ENCODE results near the gene PLA2G10.
A peak's percentile ranks its signal among the peaks of the same experiment; 100 is the strongest.
"Not testable (repeated sequence)": the region's sequence is repeated elsewhere in the genome, so short reads cannot be mapped to it uniquely, and the experiment has no call there.

The PLA2G10 gene

GRCh38 chr16:14667347-14668266 is 26.5 kb downstream of the PLA2G10 start:
- DNase-seq, result no peak

- no peak for DNase-seq
Observed at GRCh38 chr16:14658063-14658462, 36.0 kb downstream of the PLA2G10 start.

GRCh38 chr16:14652726-14653125 is 41.4 kb downstream of the PLA2G10 start:
- DNase-seq, result no peak

- DNase-seq, result no peak
Observed at GRCh38 chr16:14650629-14651028, 43.5 kb downstream of the PLA2G10 start.

- no peak for DNase-seq
Observed at GRCh38 chr16:14649816-14650215, 44.3 kb downstream of the PLA2G10 start.

- DNase-seq, result peak; percentile 54 to 75 (median 66)
Observed at GRCh38 chr16:14641926-14642325, 52.2 kb downstream of the PLA2G10 start.

GRCh38 chr16:14641206-14641605 is 52.9 kb downstream of the PLA2G10 start:
- DNase-seq, result no peak

- DNase-seq, result no peak
Observed at GRCh38 chr16:14640538-14640937, 53.6 kb downstream of the PLA2G10 start.

GRCh38 chr16:14636951-14637240 is 57.2 kb downstream of the PLA2G10 start:
- DNase-seq, result not testable (repeated sequence)

- DNase-seq, result not testable (repeated sequence)
Observed at GRCh38 chr16:14636179-14636950, 57.7 kb downstream of the PLA2G10 start.

GRCh38 chr16:14635395-14636165 is 58.5 kb downstream of the PLA2G10 start:
- no peak for DNase-seq

GRCh38 chr16:14634389-14634725 is 59.8 kb downstream of the PLA2G10 start:
- DNase-seq, result no peak

- DNase-seq, result peak; percentile 99
Observed at GRCh38 chr16:14632693-14633569, 61.2 kb downstream of the PLA2G10 start, which contains the start of gene BFAR. BFAR (plus strand) TSS chr16:14632951; CDS start chr16:14644347, 11,396 bp downstream.

- not testable (repeated sequence) for DNase-seq
Observed at GRCh38 chr16:14630620-14631330, 63.3 kb downstream of the PLA2G10 start.

GRCh38 chr16:14629919-14630619 is 64.0 kb downstream of the PLA2G10 start, which contains the start of gene PARN:
PARN (minus strand) TSS chr16:14630260; CDS start chr16:14630125, 135 bp downstream.
- DNase-seq, result peak; percentile 98 to 99 (median 98)

- peak; percentile 14 to 38 (median 20) for DNase-seq
Observed at GRCh38 chr16:14629612-14629918, 64.5 kb downstream of the PLA2G10 start.

GRCh38 chr16:14628806-14629611 is 65.1 kb downstream of the PLA2G10 start:
- peak in 2 of 4 experiments; percentile 4 to 6 for DNase-seq

GRCh38 chr16:14627078-14627477 is 67.0 kb downstream of the PLA2G10 start:
- DNase-seq, result no peak
